Left ventricle myocardium superior (tissue), 1 donor: ENCODE measurements around the gene BAZ2B. TPM values are rescaled to one million over a fixed set of nuclear protein-coding genes. Genes with fewer than 3 reads are reported as not detected.
A peak's percentile ranks its signal among the peaks of the same experiment; 100 is the strongest.

Experiments used
- ATAC-seq: fragments of 200-7000 bp; cut with Tn5 transposase; one replicate; pipeline ENCODE4 v1.9.1; 2020; ENCODE audit warnings: mild to moderate bottlenecking, moderate library complexity
- DNase-seq: peaks from one replicate; pipeline ENCODE4 v3.0.0-alpha.2; 2020
- intact Hi-C: fragments of 100-400 bp; cut with micrococcal nuclease; formaldehyde crosslinking; loops from one replicate; pipeline ENCODE4 v1.11.0; 2022
- total RNA-seq: library from RNA; stranded (reverse); fragmentation: NEBNext Ultra II Directional; extraction: Animal tissue kit (Norgen Biotek cat#: 25700); gene quantifications from one replicate; pipeline ENCODE4 v1.2.1, GENCODE V29; 2021
- donor health status: DM: no; HTN: yes; CAD: no; lungs with severe emphysema.

BAZ2B gene
- total RNA-seq, 1 donor from 2014 or later, result 38.6 TPM

GRCh38 chr2:159586034-159586433 is 30.3 kb downstream of the BAZ2B start:
- intact Hi-C loops, result no loop called here
- ATAC-seq, result no peak

GRCh38 chr2:159585622-159586021 is 30.7 kb downstream of the BAZ2B start:
- intact Hi-C loops, result no loop called here
- DNase-seq (no peak), ATAC-seq (no peak)

More at GRCh38 chr2:159586034-159586433, 30.3 kb downstream of the BAZ2B start:
- DNase-seq, result no peak

GRCh38 chr2:159584796-159585195 is 31.6 kb downstream of the BAZ2B start:
- DNase-seq, result no peak
- ATAC-seq, result no peak
- intact Hi-C loops, result no loop called here

GRCh38 chr2:159573846-159574606 is 42.3 kb downstream of the BAZ2B start:
- intact Hi-C loops, result no loop called here
- DNase-seq (no peak), ATAC-seq (peak; percentile 33)

- DNase-seq, result no peak
- ATAC-seq, result no peak
- intact Hi-C loops, result no loop called here
These were observed 43.1 kb downstream of the BAZ2B start for GRCh38 chr2:159573294-159573693.

- intact Hi-C loops, result no loop called here
- ATAC-seq, result no peak
- no peak for DNase-seq
These were observed 43.9 kb downstream of the BAZ2B start for GRCh38 chr2:159572459-159572858.

- intact Hi-C loops, result no loop called here
- ATAC-seq, result no peak
- no peak for DNase-seq
These were observed 44.6 kb downstream of the BAZ2B start for GRCh38 chr2:159571540-159572260.

GRCh38 chr2:159564081-159564480 is 52.3 kb downstream of the BAZ2B start:
- no peak for ATAC-seq
- intact Hi-C loops, result no loop called here
- no peak for DNase-seq

GRCh38 chr2:159562248-159562647 is 54.1 kb downstream of the BAZ2B start:
- DNase-seq (no peak), ATAC-seq (no peak)
- intact Hi-C loops, result no loop called here

GRCh38 chr2:159561786-159562185 is 54.6 kb downstream of the BAZ2B start:
- no peak for DNase-seq
- no peak for ATAC-seq
- intact Hi-C loops, result no loop called here

GRCh38 chr2:159561242-159561641 is 55.1 kb downstream of the BAZ2B start:
- no peak for DNase-seq
- no peak for ATAC-seq
- intact Hi-C loops, result no loop called here

GRCh38 chr2:159559034-159559433 is 57.3 kb downstream of the BAZ2B start:
- no peak for DNase-seq
- intact Hi-C loops, result no loop called here
- ATAC-seq, result no peak

- intact Hi-C loops, result no loop called here
- ATAC-seq (no peak), DNase-seq (no peak)
These were observed 57.9 kb downstream of the BAZ2B start for GRCh38 chr2:159558479-159558878.

- peak; percentile 68 for ATAC-seq
- intact Hi-C loops, result no loop called here
- DNase-seq, result no peak
These were observed 58.8 kb downstream of the BAZ2B start for GRCh38 chr2:159557437-159558034.

- ATAC-seq (no peak), DNase-seq (no peak)
- intact Hi-C loops, result no loop called here
These were observed 60.5 kb downstream of the BAZ2B start for GRCh38 chr2:159555651-159556392.

- DNase-seq, result no peak
- ATAC-seq, result no peak
- intact Hi-C loops, result no loop called here
These were observed 62.6 kb downstream of the BAZ2B start for GRCh38 chr2:159553727-159554126.

GRCh38 chr2:159551806-159552205 is 64.5 kb downstream of the BAZ2B start:
- DNase-seq (no peak), ATAC-seq (no peak)
- intact Hi-C loops, result no loop called here

GRCh38 chr2:159550231-159550630 is 66.1 kb downstream of the BAZ2B start:
- ATAC-seq (no peak), DNase-seq (no peak)
- intact Hi-C loops, result no loop called here

- intact Hi-C loops, result no loop called here
- ATAC-seq (no peak), DNase-seq (no peak)
These were observed 67.1 kb downstream of the BAZ2B start for GRCh38 chr2:159549234-159549633.
